Cardiac fibroblast (primary cell): Measurements from ENCODE around the gene FRAS1.
"Not testable (repeated sequence)": the region's sequence is repeated elsewhere in the genome, so short reads cannot be mapped to it uniquely, and the experiment has no call there.

Experiments used
- DNase-seq, 2 donors: peaks; one replicate each; pipeline versions ENCODE4 v3.0.0 to v3.0.0-alpha.2; 2010; ENCODE audit warnings: low read depth in 2 of 2
- H3K4me3 ChIP-seq, 2 donors: replicated peaks in 1 of 2; 1 replicate in 1 of 2; 2 replicates in 1 of 2; pipeline ENCODE4 v1.5.1; 2011; ENCODE audit warnings: low read depth in 2 of 2, low read length in 2 of 2, mild to moderate bottlenecking in 2 of 2, moderate library complexity in 1 of 2
- CTCF ChIP-seq: IDR thresholded peaks from one replicate; pipeline ENCODE4 v1.5.1; 2011; ENCODE audit warnings: low read depth, mild to moderate bottlenecking, low read length, inconsistent platforms

Gene FRAS1

GRCh38 chr4:78493731-78494130 is 436.6 kb downstream of the FRAS1 start:
- DNase-seq: no peak
- H3K4me3 ChIP-seq: no peak overlapping the region
- TF ChIP-seq CTCF: no peak

GRCh38 chr4:78496021-78496643 is 439.0 kb downstream of the FRAS1 start:
- H3K4me3 ChIP-seq: no peak overlapping the region
- TF ChIP-seq CTCF: no peak
- DNase-seq: peak in 1 of 2 donors; percentile 83

GRCh38 chr4:78506260-78506659 is 449.1 kb downstream of the FRAS1 start:
- not testable (repeated sequence) for DNase-seq, H3K4me3 ChIP-seq

- no peak for DNase-seq
- H3K4me3 ChIP-seq: no peak overlapping the region
- no peak for TF ChIP-seq CTCF
These were observed 451.9 kb downstream of the FRAS1 start for GRCh38 chr4:78509043-78509442.

DNA sequence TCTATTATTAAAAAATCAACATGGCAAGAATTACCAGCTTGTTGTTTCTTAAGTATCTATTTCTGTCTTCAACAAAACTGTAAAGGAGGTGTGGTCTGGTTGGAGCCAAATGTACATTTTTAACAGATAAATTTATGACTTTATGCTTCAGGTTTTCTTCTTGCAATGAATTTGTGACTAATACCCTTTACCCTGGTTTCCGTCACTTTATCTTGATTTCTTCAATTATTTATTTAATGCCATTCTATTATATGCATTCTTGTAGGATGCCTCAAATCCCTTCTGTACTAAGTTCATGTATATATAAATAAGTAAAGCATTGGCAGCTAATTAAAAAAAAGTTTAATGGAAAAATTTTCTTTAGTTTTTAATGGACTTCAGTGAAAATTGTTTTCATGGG is 453.0 kb downstream of the FRAS1 start:
- H3K4me3 ChIP-seq: no peak overlapping the region
- TF ChIP-seq CTCF: no peak
- DNase-seq: no peak

DNA sequence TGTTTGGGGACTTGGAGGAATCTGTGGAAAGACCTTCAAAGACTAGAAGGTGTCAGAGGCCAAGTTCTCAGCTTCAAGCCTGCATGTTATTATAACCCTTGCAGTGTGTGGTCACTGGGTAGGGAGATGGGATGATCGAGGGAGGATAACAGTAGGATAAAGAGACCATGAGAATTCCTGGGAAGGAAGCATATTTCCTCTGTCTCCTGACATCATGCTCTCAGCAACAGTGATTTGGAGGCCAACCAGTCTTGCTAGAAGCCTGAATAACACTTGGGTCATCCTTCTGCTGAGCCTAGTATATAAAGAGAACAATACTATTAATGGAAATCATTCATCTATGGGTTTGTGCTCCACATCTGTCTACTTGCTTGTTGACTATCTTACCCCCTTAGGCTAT is 453.6 kb downstream of the FRAS1 start:
- no peak for DNase-seq
- TF ChIP-seq CTCF: no peak
- H3K4me3 ChIP-seq: no peak overlapping the region

- DNase-seq: peak in 1 of 2 donors; percentile 31
- TF ChIP-seq CTCF: no peak
- H3K4me3 ChIP-seq: no peak overlapping the region
These were observed 455.3 kb downstream of the FRAS1 start for GRCh38 chr4:78512357-78512920.
